Effector memory CD8-positive, alpha-beta T cell (primary cell): Measurements from ENCODE around the gene TRAPPC10.
A peak's percentile ranks its signal among the peaks of the same experiment; 100 is the strongest.

Source experiments
- ATAC-seq: fragments of 150-1000 bp; cut with Tn5 transposase; replicated peaks from 2 replicates; pipeline ENCODE4 v1.10.0; 2021; ENCODE audit warnings: mild to moderate bottlenecking, moderate library complexity
- DNase-seq, 3 experiments: peaks; one replicate each; pipeline ENCODE4 v3.0.0; 2021
- H3K27ac Mint-ChIP-seq, 2 donors: one replicate each; pipeline ENCODE4 v1.8.0; 2022; ENCODE audit warnings: mild to moderate bottlenecking in 2 of 2, mixed read lengths in 2 of 2, moderate library complexity in 2 of 2
- H3K27me3 Mint-ChIP-seq, 2 donors: one replicate each; pipeline ENCODE4 v1.8.0; 2022; ENCODE audit warnings: mixed read lengths in 2 of 2
- H3K36me3 Mint-ChIP-seq: one replicate; pipeline ENCODE4 v1.8.0; 2022; ENCODE audit warnings: mild to moderate bottlenecking, moderate library complexity, mixed read lengths; ENCODE audit not compliant: insufficient read depth
- H3K4me1 Mint-ChIP-seq, 2 donors: one replicate each; pipeline ENCODE4 v1.8.0; 2022; ENCODE audit warnings: low read depth in 2 of 2, mixed read lengths in 2 of 2
- H3K4me3 Mint-ChIP-seq, 2 donors: one replicate each; pipeline ENCODE4 v1.8.0; 2022; ENCODE audit warnings: mild to moderate bottlenecking in 2 of 2, mixed read lengths in 2 of 2, moderate library complexity in 2 of 2
- H3K9me3 Mint-ChIP-seq, 2 donors: one replicate each; pipeline ENCODE4 v1.8.0; 2022; ENCODE audit warnings: mixed read lengths in 2 of 2

Gene TRAPPC10

DNA sequence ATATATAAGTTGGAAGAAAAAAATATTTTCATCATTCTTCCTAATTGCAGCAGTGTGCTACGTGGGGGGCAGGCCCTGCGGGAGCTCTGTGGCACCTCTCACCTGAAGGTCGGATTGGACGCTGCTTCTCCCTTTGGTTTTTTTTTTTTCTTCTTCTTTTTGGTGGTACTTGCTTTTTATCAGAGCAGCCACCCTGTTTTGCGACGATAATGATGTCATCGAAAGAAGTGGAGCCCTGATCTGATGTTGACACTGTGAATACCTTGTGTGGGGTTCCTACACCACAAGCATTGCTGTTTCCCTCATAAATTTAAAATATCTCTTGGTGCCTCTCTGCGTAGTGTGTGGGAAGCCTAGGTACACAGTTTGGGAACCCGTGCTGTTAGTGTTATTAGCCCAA, 5.5 kb downstream of the TRAPPC10 start:
- Mint-ChIP-seq H3K27ac (peak overlapping the region in 1 of 2 donors; percentile 67), H3K9me3 (no peaks in the 10 kb centered on the region), H3K27me3 (no peaks in the 10 kb centered on the region), H3K36me3 (peaks cover 29% of the 10 kb centered on the region), H3K4me3 (peak overlapping the region; percentile 43 to 48), H3K4me1 (peaks cover 66 to 80% of the 10 kb centered on the region in 2 donors)
- ATAC-seq (no peak), DNase-seq (no peak)

DNA sequence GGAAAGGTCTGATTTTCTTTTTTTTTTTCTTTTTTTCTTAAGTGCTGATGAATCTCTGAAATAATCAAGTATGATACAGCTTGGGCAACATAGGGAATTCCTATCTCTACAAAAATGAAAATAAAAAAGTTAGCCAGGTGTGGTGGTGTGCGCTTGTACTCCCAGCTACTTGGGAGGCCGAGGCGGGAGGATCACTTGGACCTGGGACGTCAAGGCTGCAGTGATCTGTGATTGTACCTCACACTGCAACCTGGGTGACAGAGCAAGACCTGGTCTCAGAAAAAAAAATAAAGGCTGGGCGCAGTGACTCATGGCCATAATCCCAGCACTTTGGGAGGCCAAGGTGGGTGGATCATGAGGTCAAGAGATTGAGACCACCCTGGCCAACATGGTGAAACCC, 6.0 kb downstream of the TRAPPC10 start:
- Mint-ChIP-seq H3K36me3 (peaks cover 34% of the 10 kb centered on the region), H3K4me3 (peak overlapping the region; percentile 43 to 48), H3K9me3 (no peaks in the 10 kb centered on the region), H3K4me1 (peaks cover 68 to 83% of the 10 kb centered on the region in 2 donors), H3K27ac (peak overlapping the region in 1 of 2 donors; percentile 67), H3K27me3 (no peaks in the 10 kb centered on the region)
- DNase-seq (no peak), ATAC-seq (no peak)

DNA sequence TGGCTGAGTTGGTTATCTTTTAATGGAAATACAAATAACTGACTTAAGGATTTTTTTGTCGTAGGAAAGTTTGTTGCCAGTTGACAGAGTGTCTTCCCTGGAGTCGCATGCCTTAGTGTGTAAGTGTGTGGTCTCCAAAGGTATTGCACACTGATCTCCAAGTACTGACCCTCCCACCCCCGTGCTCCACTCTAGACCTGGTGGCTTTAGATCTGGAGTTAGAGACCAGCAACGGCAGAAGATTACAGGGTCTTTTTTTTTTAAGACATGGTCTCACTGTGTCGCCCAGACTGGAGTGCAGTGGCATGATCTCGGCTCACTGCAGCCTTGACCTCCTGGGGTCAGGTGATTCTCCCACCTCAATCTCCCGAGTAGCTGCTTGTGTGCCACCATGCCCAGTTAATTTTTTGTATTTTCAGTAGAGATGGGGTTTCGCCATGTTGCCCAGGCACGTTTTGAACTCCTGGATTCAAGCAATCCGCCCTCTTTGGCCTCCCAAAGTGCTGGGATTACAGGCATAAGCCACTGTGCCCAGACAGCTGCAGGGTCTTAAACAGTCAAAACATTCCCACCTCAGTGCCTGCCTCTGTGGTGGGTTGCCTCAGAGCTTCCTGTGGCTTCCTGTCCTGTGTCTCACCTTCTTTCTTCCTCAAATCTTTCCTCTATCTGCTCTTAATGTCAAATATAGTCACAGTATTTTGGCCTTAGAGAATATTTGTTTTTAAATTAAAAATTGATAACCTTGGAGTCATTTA, 6.9 kb downstream of the TRAPPC10 start:
- no peaks in the 10 kb centered on the region for H3K9me3 Mint-ChIP-seq
- ATAC-seq (peak; percentile 27), DNase-seq (no peak)
- H3K4me1 Mint-ChIP-seq = peaks cover 63 to 82% of the 10 kb centered on the region in 2 donors
- H3K27ac Mint-ChIP-seq = peak overlapping the region; percentile 84 to 89
- H3K36me3 Mint-ChIP-seq = peaks cover 36% of the 10 kb centered on the region
- no peaks in the 10 kb centered on the region for H3K27me3 Mint-ChIP-seq
- H3K4me3 Mint-ChIP-seq = peak overlapping the region; percentile 56 to 69

DNA sequence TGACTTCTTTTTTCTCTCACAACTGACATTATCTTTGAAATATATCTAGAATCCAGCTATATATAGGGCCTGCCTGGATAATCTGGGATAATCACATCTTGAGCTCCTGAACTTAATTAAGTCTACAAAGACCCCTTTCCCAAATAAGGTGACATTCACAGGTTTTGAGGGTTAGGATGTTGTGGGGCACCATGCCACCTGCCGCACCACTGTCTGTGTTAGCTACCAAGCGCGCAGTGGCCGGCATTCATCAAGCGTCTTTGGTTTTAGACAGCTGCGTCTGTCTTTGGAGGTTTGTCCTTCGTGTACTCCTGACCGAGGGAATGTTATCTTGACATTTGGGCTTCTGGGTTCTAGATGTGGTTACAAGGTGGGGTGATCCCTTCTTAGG, 7.5 kb downstream of the TRAPPC10 start:
- Mint-ChIP-seq H3K9me3 (no peaks in the 10 kb centered on the region), H3K27ac (peak overlapping the region; percentile 84 to 89), H3K4me1 (peaks cover 59 to 81% of the 10 kb centered on the region in 2 donors), H3K4me3 (peak overlapping the region; percentile 56 to 69), H3K36me3 (peaks cover 32% of the 10 kb centered on the region), H3K27me3 (no peaks in the 10 kb centered on the region)
- ATAC-seq (no peak), DNase-seq (no peak)

DNA sequence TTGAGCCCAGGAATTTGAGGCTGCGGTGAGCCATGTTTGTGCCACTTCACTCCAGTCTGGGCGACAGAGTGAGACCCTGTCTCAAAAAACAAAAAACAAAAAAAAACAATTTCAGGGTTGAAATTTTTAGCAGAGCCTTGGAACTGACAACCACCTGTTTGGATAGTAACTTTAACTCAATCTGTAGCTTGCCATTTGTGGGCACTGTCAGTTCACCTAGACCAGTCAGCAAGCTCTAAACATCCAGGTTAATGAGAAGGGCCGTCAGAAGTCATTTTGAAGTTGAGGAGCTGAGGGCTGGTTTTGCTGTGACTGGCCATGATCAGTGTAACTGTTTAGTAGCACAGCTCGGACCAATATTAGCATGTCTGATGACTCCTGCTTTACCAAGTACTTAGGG, 8.4 kb downstream of the TRAPPC10 start:
- H3K27ac Mint-ChIP-seq = peak overlapping the region; percentile 66 to 84
- ATAC-seq = no peak
- no peak for DNase-seq
- no peaks in the 10 kb centered on the region for H3K27me3 Mint-ChIP-seq
- H3K4me1 Mint-ChIP-seq = peaks cover 63 to 82% of the 10 kb centered on the region in 2 donors
- no peak overlapping the region for H3K4me3 Mint-ChIP-seq
- peaks cover 23% of the 10 kb centered on the region for H3K36me3 Mint-ChIP-seq
- no peaks in the 10 kb centered on the region for H3K9me3 Mint-ChIP-seq

DNA sequence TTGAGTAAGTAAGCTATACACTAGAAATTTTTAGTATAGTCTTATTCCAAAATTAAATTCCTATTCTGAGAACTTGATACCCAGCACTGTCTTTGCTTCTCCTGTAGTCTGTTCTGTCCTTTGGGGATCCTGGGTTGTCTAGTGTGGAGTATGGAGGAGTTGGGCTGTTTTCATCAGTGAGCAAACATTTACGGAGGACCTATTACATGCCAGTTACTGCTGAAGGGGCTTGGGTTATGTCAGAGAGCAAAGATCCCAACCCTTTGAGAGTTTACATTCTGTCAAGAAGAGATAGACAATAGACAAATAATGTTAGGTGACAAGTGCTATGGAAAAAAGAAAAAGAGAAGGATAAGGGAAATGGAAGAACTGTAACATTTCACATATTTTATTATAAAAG, 9.0 kb downstream of the TRAPPC10 start:
- Mint-ChIP-seq H3K27me3 (no peaks in the 10 kb centered on the region), H3K27ac (peak overlapping the region; percentile 66 to 84), H3K4me1 (peaks cover 64 to 82% of the 10 kb centered on the region in 2 donors), H3K4me3 (no peak overlapping the region), H3K36me3 (peaks cover 23% of the 10 kb centered on the region), H3K9me3 (no peaks in the 10 kb centered on the region)
- no peak for ATAC-seq
- no peak for DNase-seq

DNA sequence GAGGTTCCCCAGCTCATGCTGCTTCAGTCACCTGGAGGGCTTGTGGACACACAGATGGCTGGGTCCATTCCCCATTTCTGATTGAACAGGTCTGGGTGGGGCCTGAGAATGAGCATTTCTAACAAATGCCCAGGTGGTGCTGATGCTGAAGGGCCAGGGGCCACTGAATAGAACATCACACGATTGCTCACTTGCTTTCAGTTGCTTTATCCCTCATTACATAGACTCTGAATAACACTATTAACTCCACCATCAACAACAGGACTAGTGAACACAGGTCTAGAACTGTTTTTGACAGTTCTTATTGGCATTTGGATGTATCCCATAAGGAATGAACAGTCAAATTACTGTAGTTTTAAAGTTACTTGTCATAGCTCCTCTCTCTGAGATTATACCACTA, 12.1 kb downstream of the TRAPPC10 start:
- peaks cover 33% of the 10 kb centered on the region for H3K36me3 Mint-ChIP-seq
- ATAC-seq = no peak
- DNase-seq = no peak
- peak overlapping the region; percentile 44 to 84 for H3K27ac Mint-ChIP-seq
- H3K27me3 Mint-ChIP-seq = no peaks in the 10 kb centered on the region
- no peaks in the 10 kb centered on the region for H3K9me3 Mint-ChIP-seq
- H3K4me3 Mint-ChIP-seq = peak overlapping the region in 1 of 2 donors; percentile 53
- H3K4me1 Mint-ChIP-seq = peaks cover 62 to 80% of the 10 kb centered on the region in 2 donors

DNA sequence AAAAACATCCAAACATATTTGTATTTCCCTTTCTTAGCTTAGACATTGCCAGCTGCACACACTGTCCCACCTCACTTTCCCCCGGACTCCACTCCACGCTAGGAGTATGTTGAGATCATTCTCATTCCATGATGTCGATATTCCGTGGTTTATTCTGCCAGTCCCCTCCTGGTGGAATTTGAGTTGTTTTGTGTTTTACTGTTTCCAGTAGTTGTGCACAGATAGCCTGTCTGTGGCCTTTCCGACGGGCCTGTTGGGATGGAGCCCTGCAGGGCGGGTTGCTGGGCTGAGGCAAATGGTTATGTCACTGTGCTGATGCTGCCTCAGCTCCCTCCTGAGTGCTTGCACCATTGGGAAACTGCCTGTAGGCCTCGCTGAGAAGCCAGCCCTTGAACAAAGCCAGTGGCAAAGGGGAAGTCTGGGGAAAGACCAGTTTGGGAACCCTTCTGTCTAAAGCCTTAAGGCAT, 12.8 kb downstream of the TRAPPC10 start:
- Mint-ChIP-seq H3K9me3 (no peaks in the 10 kb centered on the region), H3K36me3 (peaks cover 32% of the 10 kb centered on the region), H3K4me1 (peaks cover 63 to 80% of the 10 kb centered on the region in 2 donors), H3K4me3 (peak overlapping the region; percentile 25 to 53), H3K27me3 (no peaks in the 10 kb centered on the region), H3K27ac (peak overlapping the region; percentile 59 to 84)
- ATAC-seq = no peak
- DNase-seq = no peak

DNA sequence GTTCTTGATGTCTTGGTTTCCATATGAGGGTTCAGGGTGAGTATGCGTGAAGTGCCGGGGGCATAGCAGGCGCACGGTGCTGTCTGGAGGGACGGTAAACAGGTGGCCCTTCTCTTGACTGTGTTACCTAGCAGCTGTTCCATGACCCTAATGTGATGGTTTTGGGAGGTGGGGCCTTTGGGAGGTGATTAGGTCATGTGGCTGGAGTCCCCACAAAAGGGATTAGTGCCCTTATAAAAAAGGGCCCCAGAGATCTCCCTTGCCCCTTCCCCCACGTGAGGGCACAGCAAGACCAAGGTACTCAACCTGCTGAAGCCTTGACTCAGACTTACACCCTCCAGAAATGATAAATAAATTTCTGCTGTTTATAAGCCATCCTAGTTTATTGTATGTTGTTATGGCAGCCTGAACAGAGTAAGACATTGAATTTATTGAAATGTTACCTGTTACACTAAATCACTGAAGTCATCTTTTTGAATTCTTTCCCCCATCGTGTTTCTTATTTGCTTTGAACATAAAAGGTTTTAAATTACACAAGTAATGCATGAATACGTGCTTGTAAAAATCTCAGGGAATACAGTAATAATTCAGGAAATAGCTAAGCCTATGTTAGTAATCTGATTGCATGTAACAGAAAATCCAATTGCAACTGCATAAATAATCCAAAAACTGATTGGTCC, 15.6 kb downstream of the TRAPPC10 start:
- H3K4me3 Mint-ChIP-seq = no peak overlapping the region

DNA sequence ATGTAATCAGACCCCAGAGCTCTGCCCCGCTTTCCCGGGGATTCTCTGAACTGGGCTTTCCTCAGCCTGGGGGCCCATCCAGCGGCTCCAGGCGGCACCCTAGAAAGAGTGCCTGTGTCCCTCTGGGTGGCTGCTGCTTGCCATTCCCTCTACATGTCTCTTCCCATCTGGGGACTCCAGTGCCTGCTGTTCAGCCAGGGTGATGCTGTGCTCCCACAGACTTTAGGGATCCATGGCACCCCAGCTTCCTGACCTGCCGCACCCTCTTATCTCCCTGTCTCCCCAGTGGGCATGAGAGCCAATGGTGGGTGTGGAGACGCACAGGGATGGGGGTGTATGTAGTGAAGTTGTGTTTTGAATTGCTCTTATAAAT, 16.2 kb downstream of the TRAPPC10 start:
- H3K9me3 Mint-ChIP-seq = no peaks in the 10 kb centered on the region
- no peaks in the 10 kb centered on the region for H3K27me3 Mint-ChIP-seq
- peaks cover 43% of the 10 kb centered on the region for H3K36me3 Mint-ChIP-seq
- H3K4me1 Mint-ChIP-seq = peaks cover 54 to 72% of the 10 kb centered on the region in 2 donors
- peak overlapping the region; percentile 18 to 29 for H3K4me3 Mint-ChIP-seq
- H3K27ac Mint-ChIP-seq = peak overlapping the region in 1 of 2 donors; percentile 77
- no peak for DNase-seq
- ATAC-seq = no peak

More for the DNA sequence above, 15.6 kb downstream of the TRAPPC10 start:
- DNase-seq (no peak), ATAC-seq (no peak)
- Mint-ChIP-seq H3K27ac (no peak overlapping the region), H3K27me3 (no peaks in the 10 kb centered on the region), H3K9me3 (no peaks in the 10 kb centered on the region), H3K36me3 (peaks cover 43% of the 10 kb centered on the region), H3K4me1 (peaks cover 58 to 76% of the 10 kb centered on the region in 2 donors)

DNA sequence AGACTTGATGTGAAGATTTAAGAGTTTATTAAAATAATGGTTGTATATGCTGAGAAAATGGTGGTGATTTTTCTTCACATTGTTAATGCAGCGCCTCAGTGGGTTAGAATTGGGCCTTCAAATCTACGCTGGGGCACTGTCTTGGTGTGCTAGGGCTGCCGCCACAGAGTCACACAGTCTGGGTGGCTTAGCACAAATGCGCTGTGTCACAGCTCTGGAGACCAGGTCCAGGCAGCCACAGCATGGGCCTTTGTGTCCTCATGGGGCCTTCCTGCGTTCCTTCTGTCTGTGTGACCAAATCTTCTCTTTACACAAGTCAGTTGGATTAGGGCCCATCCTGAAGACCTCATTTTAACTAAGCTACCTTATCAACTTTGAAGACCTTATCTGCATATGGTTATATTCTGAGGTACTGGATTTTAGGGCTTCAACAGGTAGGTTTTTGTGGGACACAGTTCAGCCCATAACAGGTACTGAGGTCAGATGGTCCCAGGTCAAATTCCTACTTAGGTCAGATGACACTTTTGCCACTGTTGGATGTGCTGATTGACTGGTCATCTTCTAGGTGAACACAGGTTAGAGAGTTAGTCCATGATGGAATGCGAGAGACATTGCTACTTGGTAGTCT, 17.5 kb downstream of the TRAPPC10 start:
- Mint-ChIP-seq H3K27me3 (no peaks in the 10 kb centered on the region), H3K4me1 (peaks cover 52 to 64% of the 10 kb centered on the region in 2 donors), H3K4me3 (peak overlapping the region in 1 of 2 donors; percentile 3), H3K27ac (peak overlapping the region in 1 of 2 donors; percentile 88), H3K36me3 (peaks cover 52% of the 10 kb centered on the region), H3K9me3 (no peaks in the 10 kb centered on the region)
- ATAC-seq = no peak
- DNase-seq = no peak

DNA sequence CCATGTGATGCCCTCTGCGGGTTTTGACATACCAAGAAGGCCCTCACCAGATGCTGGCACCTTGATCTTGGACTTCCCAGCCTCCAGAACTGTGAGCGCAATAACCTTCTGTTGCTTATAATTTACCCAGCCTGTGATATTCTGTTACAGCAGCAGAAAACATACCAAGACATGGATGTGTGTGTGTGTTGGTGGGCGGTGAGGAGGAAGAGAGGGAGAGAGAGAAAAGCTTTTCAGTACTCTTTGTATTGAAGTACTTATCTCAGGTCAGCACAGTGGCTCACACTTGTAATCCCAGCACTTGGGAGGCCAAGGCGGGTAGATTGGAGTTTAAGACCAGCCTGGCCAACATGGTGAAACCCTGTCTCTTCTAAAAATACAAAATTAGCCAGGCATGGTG, 23.1 kb downstream of the TRAPPC10 start:
- Mint-ChIP-seq H3K36me3 (peaks cover 89% of the 10 kb centered on the region), H3K27ac (peak overlapping the region in 1 of 2 donors; percentile 71)

DNA sequence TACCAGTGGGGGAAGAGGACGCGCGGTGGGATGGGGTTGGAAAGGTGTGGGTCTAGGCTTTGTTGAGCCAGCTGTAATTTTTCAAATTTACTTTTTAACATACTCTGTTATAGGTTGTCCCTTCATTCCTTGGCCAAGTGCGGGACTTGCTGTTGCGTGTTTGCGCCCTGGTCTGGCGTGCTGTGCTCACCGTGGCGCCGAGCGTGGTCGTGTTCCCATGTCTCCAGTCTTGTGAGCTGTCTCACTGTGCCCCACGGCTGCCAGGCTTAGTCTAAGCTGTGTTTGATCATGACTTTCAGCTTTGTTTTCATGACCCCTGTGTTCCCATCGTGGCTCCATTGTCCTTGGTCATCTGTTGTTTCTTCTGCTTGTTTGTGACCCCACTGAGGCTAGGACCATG, 26.0 kb downstream of the TRAPPC10 start:
- Mint-ChIP-seq H3K9me3 (no peaks in the 10 kb centered on the region), H3K36me3 (peaks cover 77% of the 10 kb centered on the region), H3K27me3 (no peaks in the 10 kb centered on the region), H3K27ac (peak overlapping the region in 1 of 2 donors; percentile 58), H3K4me1 (peaks cover 13 to 27% of the 10 kb centered on the region in 2 donors), H3K4me3 (no peak overlapping the region)
- ATAC-seq (no peak), DNase-seq (no peak)

More for the DNA sequence above, 23.1 kb downstream of the TRAPPC10 start:
- no peak for DNase-seq
- Mint-ChIP-seq H3K27me3 (no peaks in the 10 kb centered on the region), H3K4me1 (peaks cover 21 to 27% of the 10 kb centered on the region in 2 donors), H3K4me3 (no peak overlapping the region), H3K9me3 (no peaks in the 10 kb centered on the region)
- no peak for ATAC-seq
